ENCODE results near the gene CEP170B. TPM values are rescaled to one million over a fixed set of nuclear protein-coding genes. Genes with fewer than 3 reads are reported as not detected.

The CEP170B gene
- total and polyA plus RNA-seq, 9 of the 15 experiments (the other 6 are each of a cell fraction or from before 2014, with no cell fraction given) = 0.01 to 10.2 (median 2.2) TPM

GRCh38 chr14:104878582-104878981, 13.5 kb downstream of the CEP170B start:
- Histone ChIP-seq H4K20me1 (replicated peaks; ENCODE audit: control insufficient read depth, insufficient read depth, low read length) (no peaks in the 10 kb centered on the region), H3K4me1 (replicated peaks in 1 of 2; ENCODE audit: control insufficient read depth in 2 of 2, insufficient read depth in 2 of 2, low read length in 2 of 2) (peaks cover 0 to 55% of the 10 kb centered on the region in 2 experiments; a peak in 3 of 5 replicates), H3K9me3 (replicated peaks; ENCODE audit: control insufficient read depth, insufficient read depth, low read depth, low read length) (no peaks in the 10 kb centered on the region), H3K4me3 (no peak overlapping the region), H3K4me2 (ENCODE audit: insufficient read depth, low read length) (no peak overlapping the region), H3K36me3 (ENCODE audit: control insufficient read depth, insufficient read depth, low read length) (peaks cover 5% of the 10 kb centered on the region; the same call in 2 of the 3 replicates), H3K9me1 (ENCODE audit: control insufficient read depth, insufficient read depth, low read length) (no peaks in the 10 kb centered on the region), H3K9ac (ENCODE audit: insufficient read depth in 1 of 2, low read depth in 2 of 2, low read length in 2 of 2) (no peak overlapping the region), H2AFZ (ENCODE audit: low read depth, low read length) (no peak overlapping the region), H3K27ac (ENCODE audit: extremely low read depth, low read depth, low read length) (no peak overlapping the region), H3K79me2 (ENCODE audit: control insufficient read depth, insufficient read depth, low read length) (no peaks in the 10 kb centered on the region; the same call in 2 of the 3 replicates), H3K27me3 (ENCODE audit: control insufficient read depth in 2 of 2, insufficient read depth in 2 of 2, low read length in 2 of 2) (no peaks in the 10 kb centered on the region)
- WGBS (ENCODE audit: insufficient coverage, low coverage, missing lambda C conversion rate) = 100% methylated on average over 6 of the region's 14 CpGs
- FAIRE-seq = no peak
- CTCF ChIA-PET (ENCODE audit: low intra/inter-chr PET ratio) = no interaction called here
- POLR2A ChIA-PET = no interaction called here
- intact Hi-C loops (cut with micrococcal nuclease) = loop anchor here (10.0 kb wide), 1 partner anchor 114 kb away; no protein-coding TSS in a partner anchor
- in situ Hi-C loops (cut with MboI) = no loop called here
- BruUV-seq (replicated peaks) = no TSS peak
- no peak for ATAC-seq
- no peak for DNase-seq (ENCODE audit: extremely low read depth in 1 of 4, low spot score in 3 of 4)
- TF ChIP-seq ELF2 (CRISPR knock-in tag; IDR thresholded peaks at IDR 0.05) = no peak
- TF ChIP-seq HMGXB4 (CRISPR knock-in tag; IDR thresholded peaks at IDR 0.05) = no peak
- no peak for TF ChIP-seq GABPB2 (CRISPR knock-in tag; conservative IDR thresholded peaks at IDR 0.05)
- TF ChIP-seq ZSCAN32 (CRISPR knock-in tag; IDR thresholded peaks at IDR 0.05) = no peak
- no peak for TF ChIP-seq GABPA (tag; conservative IDR thresholded peaks at IDR 0.05; ENCODE audit: low read depth)
- no peak for TF ChIP-seq KLF1 (tag; IDR thresholded peaks at IDR 0.05)
- TF ChIP-seq RUNX1 (IDR thresholded peaks at IDR 0.05; ENCODE audit: low read depth) = no peak
- no peak for TF ChIP-seq ERF (CRISPR knock-in tag; IDR thresholded peaks at IDR 0.05)
- TF ChIP-seq ZBTB43 (CRISPR knock-in tag; IDR thresholded peaks at IDR 0.05) = no peak
- no peak for TF ChIP-seq PPARD (CRISPR knock-in tag; IDR thresholded peaks at IDR 0.05)
- TF ChIP-seq REST (IDR thresholded peaks at IDR 0.05; ENCODE audit: borderline replicate concordance) = no peak
- TF ChIP-seq REST (CRISPR knock-in tag; IDR thresholded peaks at IDR 0.05; ENCODE audit: low read depth) = no peak
- TF ChIP-seq ZNF146 (CRISPR knock-in tag; IDR thresholded peaks at IDR 0.05; ENCODE audit: unreplicated experiment) = no peak
- TF ChIP-seq HDAC1 (IDR thresholded peaks at IDR 0.05) = no peak

Measured in K562 (cell line).